ENCODE data around the gene BCAS3.

BCAS3 gene

GRCh38 chr17:61393550-61393903, 715.9 kb downstream of the BCAS3 start:
- H3K4me1 ChIP-seq (ENCODE audit: control extremely low read depth in 1 of 4, control insufficient read depth in 4 of 4, insufficient read depth in 4 of 4, low read length in 3 of 4): peaks cover 0 to 27% (median 13%) of the 10 kb centered on the region in 4 experiments
- no peak overlapping the region for H3K27ac ChIP-seq (ENCODE audit: insufficient read depth in 1 of 2, low read depth in 1 of 2, low read length in 2 of 2, poor library complexity in 1 of 2, severe bottlenecking in 2 of 2)
- peaks cover 0 to 5% (median 0%) of the 10 kb centered on the region in 5 experiments for H3K9me3 ChIP-seq (ENCODE audit: control extremely low read depth in 1 of 5, control insufficient read depth in 4 of 5, insufficient read depth in 2 of 5, low read depth in 1 of 5, low read length in 4 of 5)
- H3K27me3 ChIP-seq (replicated peaks in 2 of 5; ENCODE audit: control insufficient read depth in 4 of 5, insufficient read depth in 5 of 5, low read length in 4 of 5): peaks cover 0 to 74% (median 33%) of the 10 kb centered on the region in 5 experiments
- H3K36me3 ChIP-seq (ENCODE audit: control insufficient read depth in 4 of 4, insufficient read depth in 4 of 4, low read length in 3 of 4): no peaks in the 10 kb centered on the region
- WGBS (ENCODE audit: insufficient coverage): 89% methylated on average over 3 of the region's 3 CpGs
- ChIA-PET POLR2A (no interaction called here), CTCF (interaction anchor here (0.8 to 2.3 kb wide), 5 partner anchors 11 to 392 kb away, joined by 3 to 7 read pairs (median 4); no protein-coding TSS in a partner anchor)
- H3K4me3 ChIP-seq (ENCODE audit: control insufficient read depth in 1 of 7, extremely low read depth in 1 of 7, insufficient read depth in 4 of 7, low read depth in 2 of 7, low read length in 6 of 7): no peak overlapping the region
- no peak for DNase-seq

- DNase-seq: no peak
- Histone ChIP-seq H3K4me3 (ENCODE audit: control insufficient read depth in 1 of 7, extremely low read depth in 1 of 7, insufficient read depth in 4 of 7, low read depth in 2 of 7, low read length in 6 of 7) (no peak overlapping the region), H3K4me1 (ENCODE audit: control extremely low read depth in 1 of 4, control insufficient read depth in 4 of 4, insufficient read depth in 4 of 4, low read length in 3 of 4) (peaks cover 0 to 33% (median 18%) of the 10 kb centered on the region in 4 experiments), H3K36me3 (ENCODE audit: control insufficient read depth in 4 of 4, insufficient read depth in 4 of 4, low read length in 3 of 4) (no peaks in the 10 kb centered on the region), H3K27me3 (replicated peaks in 2 of 5; ENCODE audit: control insufficient read depth in 4 of 5, insufficient read depth in 5 of 5, low read length in 4 of 5) (peaks cover 0 to 80% (median 33%) of the 10 kb centered on the region in 5 experiments), H3K9me3 (ENCODE audit: control extremely low read depth in 1 of 5, control insufficient read depth in 4 of 5, insufficient read depth in 2 of 5, low read depth in 1 of 5, low read length in 4 of 5) (peaks cover 0 to 5% (median 0%) of the 10 kb centered on the region in 5 experiments), H3K27ac (ENCODE audit: insufficient read depth in 1 of 2, low read depth in 1 of 2, low read length in 2 of 2, poor library complexity in 1 of 2, severe bottlenecking in 2 of 2) (no peak overlapping the region)
- CTCF ChIA-PET: interaction anchor here (0.6 to 2.3 kb wide), 6 partner anchors 11 to 1024 kb away, joined by 3 to 7 read pairs (median 4); no protein-coding TSS in a partner anchor
- 100% methylated on average over 5 of the region's 7 CpGs for WGBS (ENCODE audit: insufficient coverage)
- POLR2A ChIA-PET: no interaction called here
Observed at GRCh38 chr17:61393904-61394629, 716.4 kb downstream of the BCAS3 start.

GRCh38 chr17:61394630-61395408, 717.2 kb downstream of the BCAS3 start:
- CTCF ChIA-PET: interaction anchor here (0.6 to 2.3 kb wide), 3 partner anchors 10 to 1024 kb away, joined by 3 to 7 read pairs (median 3); no protein-coding TSS in a partner anchor
- peaks cover 0 to 87% (median 31%) of the 10 kb centered on the region in 5 experiments for H3K27me3 ChIP-seq (replicated peaks in 2 of 5; ENCODE audit: control insufficient read depth in 4 of 5, insufficient read depth in 5 of 5, low read length in 4 of 5)
- H3K36me3 ChIP-seq (ENCODE audit: control insufficient read depth in 4 of 4, insufficient read depth in 4 of 4, low read length in 3 of 4): no peaks in the 10 kb centered on the region
- H3K27ac ChIP-seq (ENCODE audit: insufficient read depth in 1 of 2, low read depth in 1 of 2, low read length in 2 of 2, poor library complexity in 1 of 2, severe bottlenecking in 2 of 2): no peak overlapping the region
- WGBS (ENCODE audit: insufficient coverage): 86% methylated on average over 10 of the region's 10 CpGs
- peaks cover 0 to 5% (median 0%) of the 10 kb centered on the region in 5 experiments for H3K9me3 ChIP-seq (ENCODE audit: control extremely low read depth in 1 of 5, control insufficient read depth in 4 of 5, insufficient read depth in 2 of 5, low read depth in 1 of 5, low read length in 4 of 5)
- no peak overlapping the region for H3K4me3 ChIP-seq (ENCODE audit: control insufficient read depth in 1 of 7, extremely low read depth in 1 of 7, insufficient read depth in 4 of 7, low read depth in 2 of 7, low read length in 6 of 7)
- no peak for DNase-seq
- POLR2A ChIA-PET: no interaction called here
- H3K4me1 ChIP-seq (ENCODE audit: control extremely low read depth in 1 of 4, control insufficient read depth in 4 of 4, insufficient read depth in 4 of 4, low read length in 3 of 4): peaks cover 0 to 38% (median 21%) of the 10 kb centered on the region in 4 experiments

- WGBS (ENCODE audit: insufficient coverage): 27% methylated on average over 35 of the region's 38 CpGs
- Histone ChIP-seq H3K36me3 (ENCODE audit: control insufficient read depth in 4 of 4, insufficient read depth in 4 of 4, low read length in 3 of 4) (no peaks in the 10 kb centered on the region), H3K9me3 (ENCODE audit: control extremely low read depth in 1 of 5, control insufficient read depth in 4 of 5, insufficient read depth in 2 of 5, low read depth in 1 of 5, low read length in 4 of 5) (peaks cover 0 to 5% (median 0%) of the 10 kb centered on the region in 5 experiments), H3K27ac (ENCODE audit: insufficient read depth in 1 of 2, low read depth in 1 of 2, low read length in 2 of 2, poor library complexity in 1 of 2, severe bottlenecking in 2 of 2) (no peak overlapping the region), H3K4me1 (ENCODE audit: control extremely low read depth in 1 of 4, control insufficient read depth in 4 of 4, insufficient read depth in 4 of 4, low read length in 3 of 4) (peaks cover 0 to 38% (median 22%) of the 10 kb centered on the region in 4 experiments), H3K4me3 (ENCODE audit: control insufficient read depth in 1 of 7, extremely low read depth in 1 of 7, insufficient read depth in 4 of 7, low read depth in 2 of 7, low read length in 6 of 7) (no peak overlapping the region), H3K27me3 (replicated peaks in 2 of 5; ENCODE audit: control insufficient read depth in 4 of 5, insufficient read depth in 5 of 5, low read length in 4 of 5) (peaks cover 0 to 90% (median 31%) of the 10 kb centered on the region in 5 experiments)
- DNase-seq: no peak
- ChIA-PET CTCF (interaction anchor here (0.6 kb wide), 1 partner anchor 17 kb away, joined by 3 read pairs; no protein-coding TSS in a partner anchor), POLR2A (no interaction called here)
Observed at GRCh38 chr17:61395409-61395982, 717.8 kb downstream of the BCAS3 start.

- WGBS (ENCODE audit: insufficient coverage): 5% methylated on average over 50 of the region's 63 CpGs
- Histone ChIP-seq H3K4me3 (ENCODE audit: control insufficient read depth in 1 of 7, extremely low read depth in 1 of 7, insufficient read depth in 4 of 7, low read depth in 2 of 7, low read length in 6 of 7) (no peak overlapping the region), H3K27me3 (replicated peaks in 2 of 5; ENCODE audit: control insufficient read depth in 4 of 5, insufficient read depth in 5 of 5, low read length in 4 of 5) (peaks cover 0 to 90% (median 32%) of the 10 kb centered on the region in 5 experiments), H3K4me1 (ENCODE audit: control extremely low read depth in 1 of 4, control insufficient read depth in 4 of 4, insufficient read depth in 4 of 4, low read length in 3 of 4) (peaks cover 0 to 41% (median 25%) of the 10 kb centered on the region in 4 experiments), H3K27ac (ENCODE audit: insufficient read depth in 1 of 2, low read depth in 1 of 2, low read length in 2 of 2, poor library complexity in 1 of 2, severe bottlenecking in 2 of 2) (no peak overlapping the region), H3K36me3 (ENCODE audit: control insufficient read depth in 4 of 4, insufficient read depth in 4 of 4, low read length in 3 of 4) (no peaks in the 10 kb centered on the region), H3K9me3 (ENCODE audit: control extremely low read depth in 1 of 5, control insufficient read depth in 4 of 5, insufficient read depth in 2 of 5, low read depth in 1 of 5, low read length in 4 of 5) (peaks cover 0 to 5% (median 0%) of the 10 kb centered on the region in 5 experiments)
- DNase-seq: peak in 1 of 3 donors; percentile 26
- POLR2A ChIA-PET: no interaction called here
- CTCF ChIA-PET: interaction anchor here (0.6 kb wide), 1 partner anchor 17 kb away, joined by 3 read pairs; no protein-coding TSS in a partner anchor
Observed at GRCh38 chr17:61395983-61396585, 718.4 kb downstream of the BCAS3 start.

GRCh38 chr17:61396586-61397085, 719.0 kb downstream of the BCAS3 start:
- peaks cover 0 to 90% (median 35%) of the 10 kb centered on the region in 5 experiments for H3K27me3 ChIP-seq (replicated peaks in 2 of 5; ENCODE audit: control insufficient read depth in 4 of 5, insufficient read depth in 5 of 5, low read length in 4 of 5)
- H3K36me3 ChIP-seq (ENCODE audit: control insufficient read depth in 4 of 4, insufficient read depth in 4 of 4, low read length in 3 of 4): no peaks in the 10 kb centered on the region
- ChIA-PET CTCF (no interaction called here), POLR2A (no interaction called here)
- H3K27ac ChIP-seq (ENCODE audit: insufficient read depth in 1 of 2, low read depth in 1 of 2, low read length in 2 of 2, poor library complexity in 1 of 2, severe bottlenecking in 2 of 2): no peak overlapping the region
- no peak overlapping the region for H3K4me3 ChIP-seq (ENCODE audit: control insufficient read depth in 1 of 7, extremely low read depth in 1 of 7, insufficient read depth in 4 of 7, low read depth in 2 of 7, low read length in 6 of 7)
- 8% methylated on average over 46 of the region's 46 CpGs for WGBS (ENCODE audit: insufficient coverage)
- peaks cover 0 to 41% (median 25%) of the 10 kb centered on the region in 4 experiments for H3K4me1 ChIP-seq (ENCODE audit: control extremely low read depth in 1 of 4, control insufficient read depth in 4 of 4, insufficient read depth in 4 of 4, low read length in 3 of 4)
- H3K9me3 ChIP-seq (ENCODE audit: control extremely low read depth in 1 of 5, control insufficient read depth in 4 of 5, insufficient read depth in 2 of 5, low read depth in 1 of 5, low read length in 4 of 5): peaks cover 0 to 5% (median 0%) of the 10 kb centered on the region in 5 experiments
- DNase-seq: peak in 1 of 3 donors; percentile 21

Data from common myeloid progenitor, CD34-positive (primary cell).